ENCODE results near the gene PRKD3.
"Not testable (repeated sequence)": the region's sequence is repeated elsewhere in the genome, so short reads cannot be mapped to it uniquely, and the experiment has no call there.

The PRKD3 gene

GRCh38 chr2:37297632-37298031 lies 27.0 kb downstream of the PRKD3 start:
- Histone ChIP-seq H3K9ac (ENCODE audit: low read length) (no peak overlapping the region), H3K79me1 (replicated peaks; ENCODE audit: low read length, poor library complexity, severe bottlenecking) (peaks cover 15% of the 10 kb centered on the region), H4K91ac (ENCODE audit: low read length) (no peak overlapping the region), H3K14ac (ENCODE audit: low read length in 2 of 2) (no peak overlapping the region), H2BK5ac (ENCODE audit: low read depth, low read length, poor library complexity, severe bottlenecking) (no peak overlapping the region), H3K27ac (ENCODE audit: low read length, poor library complexity, severe bottlenecking) (no peak overlapping the region), H3K4me1 (ENCODE audit: control insufficient read depth, insufficient read depth, low read depth, low read length) (no peaks in the 10 kb centered on the region), H4K8ac (ENCODE audit: low read length) (no peak overlapping the region), H3K27me3 (ENCODE audit: control insufficient read depth in 1 of 2, insufficient read depth in 1 of 2, low read length in 2 of 2) (no peaks in the 10 kb centered on the region), H2BK120ac (ENCODE audit: low read depth, low read length) (no peak overlapping the region), H3K18ac (ENCODE audit: low read depth in 1 of 2, low read length in 2 of 2) (no peak overlapping the region), H2BK12ac (ENCODE audit: low read length in 2 of 2) (no peak overlapping the region), H2AK5ac (ENCODE audit: low read length, severe bottlenecking) (no peak overlapping the region), H3K4ac (ENCODE audit: low read depth in 1 of 2, low read length in 2 of 2) (no peak overlapping the region), H3K9me3 (ENCODE audit: control insufficient read depth, low read length) (no peaks in the 10 kb centered on the region), H3K23ac (ENCODE audit: low read length in 2 of 2) (no peak overlapping the region), H3K4me3 (ENCODE audit: insufficient read depth in 1 of 2, low read depth in 1 of 2, low read length in 2 of 2) (no peak overlapping the region), H3K4me2 (ENCODE audit: low read length, poor library complexity, severe bottlenecking) (no peak overlapping the region), H2AFZ (ENCODE audit: low read depth, low read length) (no peak overlapping the region), H3K36me3 (ENCODE audit: control insufficient read depth in 1 of 2, insufficient read depth in 2 of 2, low read depth in 1 of 2, low read length in 2 of 2) (peaks cover under 1 to 7% of the 10 kb centered on the region in 2 experiments), H2BK15ac (ENCODE audit: low read depth, poor library complexity, severe bottlenecking) (no peak overlapping the region)
- no peak for DNase-seq

DNA sequence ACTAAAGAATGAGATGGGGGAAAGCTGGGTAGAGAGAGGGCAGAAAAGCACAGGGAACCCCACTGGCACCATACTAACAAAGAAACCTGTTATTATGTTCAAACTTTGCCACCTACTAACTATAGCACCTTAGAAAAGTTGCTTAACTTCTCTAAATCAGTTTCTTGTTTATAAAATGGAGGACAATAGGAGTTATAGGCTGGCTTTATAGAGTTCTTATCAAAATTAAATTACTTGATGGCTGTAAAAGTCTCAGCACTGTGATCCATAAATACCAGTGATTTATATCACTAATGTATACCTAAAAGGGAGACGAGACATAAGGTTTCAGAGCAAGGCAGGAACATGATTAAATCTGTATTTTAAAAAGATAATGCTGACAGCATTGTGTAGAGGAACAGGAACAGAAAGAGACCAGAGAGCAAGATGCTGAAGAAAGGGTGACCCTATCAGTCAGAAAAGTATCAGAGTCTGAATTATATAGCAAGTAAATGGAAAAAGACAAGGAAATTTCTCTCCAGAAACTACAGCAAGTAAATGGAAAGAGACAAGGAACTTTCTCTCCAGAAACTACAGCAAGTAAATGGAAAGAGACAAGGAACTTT lies 29.1 kb downstream of the PRKD3 start:
- no peak overlapping the region for H2AFZ ChIP-seq (ENCODE audit: low read depth, low read length)
- H3K14ac ChIP-seq (ENCODE audit: low read length in 2 of 2) = no peak overlapping the region
- H2BK15ac ChIP-seq (ENCODE audit: low read depth, poor library complexity, severe bottlenecking) = no peak overlapping the region
- H3K4me3 ChIP-seq (ENCODE audit: insufficient read depth in 1 of 2, low read depth in 1 of 2, low read length in 2 of 2) = no peak overlapping the region
- H4K91ac ChIP-seq (ENCODE audit: low read length) = no peak overlapping the region
- H3K9ac ChIP-seq (ENCODE audit: low read length) = no peak overlapping the region
- no peak overlapping the region for H2BK12ac ChIP-seq (ENCODE audit: low read length in 2 of 2)
- H2AK5ac ChIP-seq (ENCODE audit: low read length, severe bottlenecking) = no peak overlapping the region
- no peak overlapping the region for H3K4me2 ChIP-seq (ENCODE audit: low read length, poor library complexity, severe bottlenecking)
- no peak overlapping the region for H3K4ac ChIP-seq (ENCODE audit: low read depth in 1 of 2, low read length in 2 of 2)
- H3K27ac ChIP-seq (ENCODE audit: low read length, poor library complexity, severe bottlenecking) = no peak overlapping the region
- H2BK5ac ChIP-seq (ENCODE audit: low read depth, low read length, poor library complexity, severe bottlenecking) = no peak overlapping the region
- no peaks in the 10 kb centered on the region for H3K27me3 ChIP-seq (ENCODE audit: control insufficient read depth in 1 of 2, insufficient read depth in 1 of 2, low read length in 2 of 2)
- no peak overlapping the region for H3K23ac ChIP-seq (ENCODE audit: low read length in 2 of 2)
- H2BK120ac ChIP-seq (ENCODE audit: low read depth, low read length) = no peak overlapping the region
- no peaks in the 10 kb centered on the region for H3K9me3 ChIP-seq (ENCODE audit: control insufficient read depth, low read length)
- no peaks in the 10 kb centered on the region for H3K4me1 ChIP-seq (ENCODE audit: control insufficient read depth, insufficient read depth, low read depth, low read length)
- H3K79me1 ChIP-seq (replicated peaks; ENCODE audit: low read length, poor library complexity, severe bottlenecking) = peaks cover 18% of the 10 kb centered on the region
- WGBS = 88% methylated on average over 1 of the region's 1 CpG
- peaks cover 3 to 22% of the 10 kb centered on the region in 2 experiments for H3K36me3 ChIP-seq (ENCODE audit: control insufficient read depth in 1 of 2, insufficient read depth in 2 of 2, low read depth in 1 of 2, low read length in 2 of 2)
- H3K18ac ChIP-seq (ENCODE audit: low read depth in 1 of 2, low read length in 2 of 2) = no peak overlapping the region
- DNase-seq = no peak
- no peak overlapping the region for H4K8ac ChIP-seq (ENCODE audit: low read length)

DNA sequence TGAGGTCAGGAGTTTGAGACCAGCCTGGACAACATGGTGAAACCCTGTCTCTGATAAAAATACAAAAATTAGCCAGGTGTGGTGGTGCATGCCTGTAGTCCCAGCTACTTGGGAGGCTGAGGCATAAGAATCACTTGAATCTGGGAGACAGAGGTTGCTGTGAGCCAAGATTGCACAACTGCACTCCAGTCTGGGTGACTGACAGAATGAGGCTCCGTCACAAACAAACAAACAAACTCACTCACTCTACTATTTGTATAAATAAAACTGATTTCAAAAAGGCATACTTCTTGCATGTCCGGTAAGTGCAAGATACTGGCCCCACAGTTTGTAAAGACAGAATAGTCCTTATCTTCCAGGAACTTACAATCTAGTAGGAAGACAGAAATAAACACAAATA lies 29.8 kb downstream of the PRKD3 start:
- H3K27ac ChIP-seq (ENCODE audit: low read length, poor library complexity, severe bottlenecking); H3K4ac ChIP-seq (ENCODE audit: low read depth in 1 of 2, low read length in 2 of 2); H3K9ac ChIP-seq (ENCODE audit: low read length); H2BK120ac ChIP-seq (ENCODE audit: low read depth, low read length); H2AK5ac ChIP-seq (ENCODE audit: low read length, severe bottlenecking); DNase-seq; H4K91ac ChIP-seq (ENCODE audit: low read length); H3K27me3 ChIP-seq (ENCODE audit: control insufficient read depth in 1 of 2, insufficient read depth in 1 of 2, low read length in 2 of 2); H3K23ac ChIP-seq (ENCODE audit: low read length in 2 of 2); H3K4me1 ChIP-seq (ENCODE audit: control insufficient read depth, insufficient read depth, low read depth, low read length); H2BK15ac ChIP-seq (ENCODE audit: low read depth, poor library complexity, severe bottlenecking); H3K14ac ChIP-seq (ENCODE audit: low read length in 2 of 2); H2BK12ac ChIP-seq (ENCODE audit: low read length in 2 of 2); H2AFZ ChIP-seq (ENCODE audit: low read depth, low read length); H3K9me3 ChIP-seq (ENCODE audit: control insufficient read depth, low read length); H3K4me3 ChIP-seq (ENCODE audit: insufficient read depth in 1 of 2, low read depth in 1 of 2, low read length in 2 of 2); H3K4me2 ChIP-seq (ENCODE audit: low read length, poor library complexity, severe bottlenecking); H4K8ac ChIP-seq (ENCODE audit: low read length); H2BK5ac ChIP-seq (ENCODE audit: low read depth, low read length, poor library complexity, severe bottlenecking); H3K18ac ChIP-seq (ENCODE audit: low read depth in 1 of 2, low read length in 2 of 2): not testable (repeated sequence)
- peaks cover 18% of the 10 kb centered on the region for H3K79me1 ChIP-seq (replicated peaks; ENCODE audit: low read length, poor library complexity, severe bottlenecking)
- 83% methylated on average over 1 of the region's 2 CpGs for WGBS
- H3K36me3 ChIP-seq (ENCODE audit: control insufficient read depth in 1 of 2, insufficient read depth in 2 of 2, low read depth in 1 of 2, low read length in 2 of 2) = peaks cover 3 to 28% of the 10 kb centered on the region in 2 experiments

- H3K4me2 ChIP-seq (ENCODE audit: low read length, poor library complexity, severe bottlenecking) = no peak overlapping the region
- no peak overlapping the region for H3K18ac ChIP-seq (ENCODE audit: low read depth in 1 of 2, low read length in 2 of 2)
- H2AFZ ChIP-seq (ENCODE audit: low read depth, low read length) = no peak overlapping the region
- no peak overlapping the region for H3K23ac ChIP-seq (ENCODE audit: low read length in 2 of 2)
- no peak overlapping the region for H2BK15ac ChIP-seq (ENCODE audit: low read depth, poor library complexity, severe bottlenecking)
- H3K36me3 ChIP-seq (ENCODE audit: control insufficient read depth in 1 of 2, insufficient read depth in 2 of 2, low read depth in 1 of 2, low read length in 2 of 2) = peaks cover 3 to 53% of the 10 kb centered on the region in 2 experiments
- H3K9me3 ChIP-seq (ENCODE audit: control insufficient read depth, low read length) = no peaks in the 10 kb centered on the region
- no peak overlapping the region for H3K14ac ChIP-seq (ENCODE audit: low read length in 2 of 2)
- H3K27ac ChIP-seq (ENCODE audit: low read length, poor library complexity, severe bottlenecking) = no peak overlapping the region
- H2BK5ac ChIP-seq (ENCODE audit: low read depth, low read length, poor library complexity, severe bottlenecking) = no peak overlapping the region
- no peak overlapping the region for H3K9ac ChIP-seq (ENCODE audit: low read length)
- no peak overlapping the region for H3K4me3 ChIP-seq (ENCODE audit: insufficient read depth in 1 of 2, low read depth in 1 of 2, low read length in 2 of 2)
- H4K91ac ChIP-seq (ENCODE audit: low read length) = no peak overlapping the region
- H2BK12ac ChIP-seq (ENCODE audit: low read length in 2 of 2) = no peak overlapping the region
- H4K8ac ChIP-seq (ENCODE audit: low read length) = no peak overlapping the region
- no peak overlapping the region for H2AK5ac ChIP-seq (ENCODE audit: low read length, severe bottlenecking)
- H3K79me1 ChIP-seq (replicated peaks; ENCODE audit: low read length, poor library complexity, severe bottlenecking) = peaks cover 15% of the 10 kb centered on the region
- H3K27me3 ChIP-seq (ENCODE audit: control insufficient read depth in 1 of 2, insufficient read depth in 1 of 2, low read length in 2 of 2) = no peaks in the 10 kb centered on the region
- H3K4ac ChIP-seq (ENCODE audit: low read depth in 1 of 2, low read length in 2 of 2) = no peak overlapping the region
- no peak for DNase-seq
- WGBS = no CpG with 5 or more reads among the region's 2 CpGs
- H2BK120ac ChIP-seq (ENCODE audit: low read depth, low read length) = no peak overlapping the region
- no peaks in the 10 kb centered on the region for H3K4me1 ChIP-seq (ENCODE audit: control insufficient read depth, insufficient read depth, low read depth, low read length)
Measured at GRCh38 chr2:37291680-37292079, 33.0 kb downstream of the PRKD3 start.
